ENCODE results near the gene DLL3. TPM values are rescaled to one million over a fixed set of nuclear protein-coding genes. Genes with fewer than 3 reads are reported as not detected.

DLL3 gene
- total RNA-seq, 2 donors from 2014 or later: not detected

DNA sequence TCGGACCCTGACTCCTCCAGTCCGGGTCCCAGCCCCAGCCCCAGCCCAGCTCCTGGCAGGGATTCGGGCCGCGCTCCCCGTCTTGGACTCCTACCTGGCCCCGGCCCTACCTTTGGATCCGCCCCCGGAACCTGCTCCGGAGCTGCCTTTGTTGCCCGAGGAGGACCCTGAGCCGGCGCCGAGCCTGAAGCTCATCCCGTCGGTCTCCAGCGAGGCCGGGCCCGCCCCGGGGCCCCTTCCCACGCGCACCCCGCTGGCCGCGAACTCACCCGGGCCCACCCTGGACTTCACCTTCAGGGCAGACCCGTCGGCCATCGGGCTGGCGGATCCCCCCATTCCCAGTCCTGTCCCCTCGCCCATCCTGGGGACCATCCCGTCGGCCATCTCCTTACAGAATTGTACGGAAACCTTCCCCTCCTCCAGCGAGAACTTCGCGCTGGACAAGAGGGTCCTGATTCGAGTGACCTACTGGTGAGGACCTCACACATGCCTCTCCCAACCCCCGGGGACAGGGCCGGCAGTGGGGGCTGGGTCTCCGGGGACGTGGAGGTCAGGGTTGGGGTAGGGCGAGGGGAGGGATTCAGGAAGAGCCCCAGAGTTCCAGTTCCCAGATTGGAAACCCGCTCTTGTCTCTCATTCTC is 16.9 kb downstream of the DLL3 start:
- H3K4me1 ChIP-seq: peaks cover 15% of the 10 kb centered on the region
- ATAC-seq (peak; percentile 47), DNase-seq (peak in 2 of 4 donors; percentile 17 to 28)
- 3 to 18% methylated on average over 6 to 42 of the region's 44 CpGs for WGBS, 2 donors
- H3K36me3 ChIP-seq (replicated peaks in 1 of 2; ENCODE audit: insufficient read depth in 1 of 2, low read depth in 2 of 2): no peaks in the 10 kb centered on the region
- H3K4me3 ChIP-seq: no peak overlapping the region
- no peaks in the 10 kb centered on the region for H3K9me3 ChIP-seq
- peaks cover 0 to 21% of the 10 kb centered on the region in 2 donors for H3K27me3 ChIP-seq
- no peak overlapping the region for H3K27ac ChIP-seq
- intact Hi-C loops (cut with DNase I): no loop called here
- no peak for TF ChIP-seq POLR2A (IDR thresholded peaks at IDR 0.05)
- TF ChIP-seq, protein P1, sequence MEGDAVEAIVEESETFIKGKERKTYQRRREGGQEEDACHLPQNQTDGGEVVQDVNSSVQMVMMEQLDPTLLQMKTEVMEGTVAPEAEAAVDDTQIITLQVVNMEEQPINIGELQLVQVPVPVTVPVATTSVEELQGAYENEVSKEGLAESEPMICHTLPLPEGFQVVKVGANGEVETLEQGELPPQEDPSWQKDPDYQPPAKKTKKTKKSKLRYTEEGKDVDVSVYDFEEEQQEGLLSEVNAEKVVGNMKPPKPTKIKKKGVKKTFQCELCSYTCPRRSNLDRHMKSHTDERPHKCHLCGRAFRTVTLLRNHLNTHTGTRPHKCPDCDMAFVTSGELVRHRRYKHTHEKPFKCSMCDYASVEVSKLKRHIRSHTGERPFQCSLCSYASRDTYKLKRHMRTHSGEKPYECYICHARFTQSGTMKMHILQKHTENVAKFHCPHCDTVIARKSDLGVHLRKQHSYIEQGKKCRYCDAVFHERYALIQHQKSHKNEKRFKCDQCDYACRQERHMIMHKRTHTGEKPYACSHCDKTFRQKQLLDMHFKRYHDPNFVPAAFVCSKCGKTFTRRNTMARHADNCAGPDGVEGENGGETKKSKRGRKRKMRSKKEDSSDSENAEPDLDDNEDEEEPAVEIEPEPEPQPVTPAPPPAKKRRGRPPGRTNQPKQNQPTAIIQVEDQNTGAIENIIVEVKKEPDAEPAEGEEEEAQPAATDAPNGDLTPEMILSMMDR (IDR thresholded peaks at IDR 0.05): no peak

DNA sequence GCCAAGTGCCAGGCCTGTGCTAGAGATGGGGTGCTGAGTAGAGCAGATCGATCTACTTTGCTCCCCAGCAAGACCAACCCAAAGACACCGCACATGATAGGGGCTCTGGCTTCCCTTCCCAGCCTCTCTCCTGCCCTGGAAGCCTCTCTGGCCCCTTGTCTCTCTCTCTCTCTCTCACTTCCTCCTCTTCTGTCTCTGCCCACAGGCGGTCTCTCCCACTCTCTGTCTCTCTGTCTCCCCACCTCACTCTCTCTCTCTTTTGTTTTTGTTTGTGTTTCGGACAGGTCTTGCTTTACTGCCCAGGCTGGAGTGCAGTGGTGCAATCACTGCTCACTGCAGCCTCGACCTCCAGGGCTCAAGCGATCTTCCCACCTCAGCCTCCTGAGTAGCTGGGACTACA is 17.5 kb downstream of the DLL3 start:
- Histone ChIP-seq H3K27ac (no peak overlapping the region), H3K4me3 (no peak overlapping the region), H3K4me1 (peaks cover 15% of the 10 kb centered on the region), H3K27me3 (peaks cover 0 to 21% of the 10 kb centered on the region in 2 donors), H3K9me3 (no peaks in the 10 kb centered on the region), H3K36me3 (replicated peaks in 1 of 2; ENCODE audit: insufficient read depth in 1 of 2, low read depth in 2 of 2) (no peaks in the 10 kb centered on the region)
- intact Hi-C loops (cut with DNase I): no loop called here
- WGBS, 2 donors: 58% methylated on average over 6 of the region's 6 CpGs
- no peak for TF ChIP-seq POLR2A (IDR thresholded peaks at IDR 0.05)
- TF ChIP-seq, protein P1 (IDR thresholded peaks at IDR 0.05): no peak
- ATAC-seq: no peak
- no peak for DNase-seq

DNA sequence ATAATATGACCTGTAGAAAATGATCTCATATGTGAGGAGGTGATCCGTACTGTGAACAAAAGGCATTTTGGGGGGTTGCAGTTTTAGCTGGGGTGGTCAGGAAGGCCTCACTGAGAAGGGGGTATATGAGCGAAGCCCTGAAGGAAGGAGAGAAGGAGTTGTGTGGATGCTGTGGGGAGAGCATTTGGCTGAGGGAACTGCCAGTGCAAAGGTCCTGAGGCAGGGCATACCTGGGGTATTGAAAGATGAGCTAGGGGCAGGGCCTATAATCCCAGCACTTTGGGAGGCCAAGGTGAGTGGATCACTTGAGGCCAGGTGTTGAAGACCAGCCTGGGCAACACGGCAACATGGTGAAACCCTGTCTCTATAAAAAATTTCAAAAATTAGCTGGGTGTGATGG is 18.7 kb downstream of the DLL3 start:
- WGBS, 2 donors: 75 to 78% methylated on average over 3 of the region's 3 CpGs
- Histone ChIP-seq H3K4me1 (peaks cover 15% of the 10 kb centered on the region), H3K27ac (no peak overlapping the region), H3K9me3 (no peaks in the 10 kb centered on the region), H3K27me3 (peaks cover 0 to 21% of the 10 kb centered on the region in 2 donors), H3K4me3 (no peak overlapping the region), H3K36me3 (replicated peaks in 1 of 2; ENCODE audit: insufficient read depth in 1 of 2, low read depth in 2 of 2) (no peaks in the 10 kb centered on the region)
- intact Hi-C loops (cut with DNase I): no loop called here
- TF ChIP-seq POLR2A (IDR thresholded peaks at IDR 0.05): no peak
- TF ChIP-seq, protein P1 (IDR thresholded peaks at IDR 0.05): no peak
- ATAC-seq (no peak), DNase-seq (no peak)

DNA sequence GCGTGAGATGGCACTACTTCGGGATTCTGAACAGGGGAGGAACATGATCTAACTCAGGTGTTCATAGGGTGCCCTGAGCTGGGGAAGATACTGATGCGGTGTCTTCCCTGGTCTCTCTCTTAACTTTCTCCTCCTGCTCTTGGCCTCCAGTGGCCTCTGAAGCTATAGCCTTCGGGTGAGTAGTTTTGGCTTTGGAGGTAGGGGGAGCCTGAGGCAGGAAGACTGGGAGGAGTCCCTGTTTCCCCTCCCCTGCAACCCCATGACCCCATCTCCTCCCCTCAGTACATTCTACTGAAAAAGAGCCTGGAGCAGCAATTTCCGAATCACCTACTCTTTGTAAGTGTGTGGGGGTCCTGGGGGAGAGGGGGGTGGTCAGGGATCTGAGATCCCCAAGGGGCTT is 19.7 kb downstream of the DLL3 start:
- WGBS, 2 donors: 52% methylated on average over 5 of the region's 5 CpGs
- intact Hi-C loops (cut with DNase I): no loop called here
- peaks cover 0 to 21% of the 10 kb centered on the region in 2 donors for H3K27me3 ChIP-seq
- H3K27ac ChIP-seq: no peak overlapping the region
- peaks cover 15% of the 10 kb centered on the region for H3K4me1 ChIP-seq
- ATAC-seq: no peak
- no peak for DNase-seq
- no peaks in the 10 kb centered on the region for H3K36me3 ChIP-seq (replicated peaks in 1 of 2; ENCODE audit: insufficient read depth in 1 of 2, low read depth in 2 of 2)
- no peaks in the 10 kb centered on the region for H3K9me3 ChIP-seq
- H3K4me3 ChIP-seq: no peak overlapping the region
- TF ChIP-seq, protein P1 (IDR thresholded peaks at IDR 0.05): no peak
- TF ChIP-seq POLR2A (IDR thresholded peaks at IDR 0.05): no peak

DNA sequence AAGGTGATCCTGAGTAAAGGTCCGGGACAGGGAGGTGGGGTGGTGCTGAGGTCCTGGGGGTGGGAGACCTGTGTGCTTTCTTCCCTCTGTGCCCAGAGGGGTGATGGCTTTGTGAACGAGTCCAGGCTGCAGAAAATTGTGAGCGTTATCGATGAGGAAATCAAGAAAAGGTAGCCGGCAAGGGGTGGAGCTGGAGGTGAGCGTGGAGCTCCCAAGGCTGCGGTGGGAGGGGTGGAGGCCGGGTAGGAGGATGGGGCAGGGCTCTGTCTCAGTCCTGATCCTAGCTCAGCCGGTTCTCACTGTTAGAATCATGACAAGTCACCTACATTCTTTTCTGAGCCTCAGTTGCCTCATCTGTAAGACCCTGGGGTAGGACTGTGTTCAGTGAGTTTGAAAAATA is 20.2 kb downstream of the DLL3 start:
- WGBS, 2 donors: 49 to 50% methylated on average over 9 of the region's 9 CpGs
- H3K9me3 ChIP-seq: no peaks in the 10 kb centered on the region
- no peaks in the 10 kb centered on the region for H3K36me3 ChIP-seq (replicated peaks in 1 of 2; ENCODE audit: insufficient read depth in 1 of 2, low read depth in 2 of 2)
- H3K4me1 ChIP-seq: peaks cover 15% of the 10 kb centered on the region
- TF ChIP-seq, protein P1 (IDR thresholded peaks at IDR 0.05): no peak
- TF ChIP-seq POLR2A (IDR thresholded peaks at IDR 0.05): no peak
- H3K27ac ChIP-seq: no peak overlapping the region
- intact Hi-C loops (cut with DNase I): no loop called here
- no peak overlapping the region for H3K4me3 ChIP-seq
- DNase-seq (no peak), ATAC-seq (no peak)
- peaks cover 0 to 20% of the 10 kb centered on the region in 2 donors for H3K27me3 ChIP-seq
